H9 (cell line): Measurements from ENCODE around the gene NSMF. TPM values are rescaled to one million over a fixed set of nuclear protein-coding genes. Genes with fewer than 3 reads are reported as not detected.

Experiments used
- DNase-seq: peaks from one replicate; pipeline ENCODE4 v3.0.0-alpha.2; 2017
- H2AFZ ChIP-seq: one replicate; pipeline ENCODE4 v1.6.1; 2013; ENCODE audit warnings: mild to moderate bottlenecking, low read length, control low read depth, moderate library complexity
- H2AK5ac ChIP-seq: 2 replicates; pipeline ENCODE4 v1.6.1; 2013; ENCODE audit warnings: low read length, control low read depth, mixed read lengths; ENCODE audit not compliant: insufficient read length
- H2BK120ac ChIP-seq: one replicate; pipeline ENCODE4 v1.6.1; 2013; ENCODE audit warnings: low read depth, mild to moderate bottlenecking, low read length, control low read depth, inconsistent platforms; ENCODE audit not compliant: poor library complexity, severe bottlenecking
- H2BK12ac ChIP-seq: 2 replicates; pipeline ENCODE4 v1.6.1; 2013; ENCODE audit warnings: low read length, control low read depth, mixed read lengths, low read depth; ENCODE audit not compliant: insufficient read length
- H2BK15ac ChIP-seq: 2 replicates; pipeline ENCODE4 v1.6.1; 2013; ENCODE audit warnings: low read depth, low read length, control low read depth
- H2BK20ac ChIP-seq: one replicate; pipeline ENCODE4 v1.6.1; 2013; ENCODE audit warnings: low read depth, mild to moderate bottlenecking, low read length, control low read depth, inconsistent platforms; ENCODE audit not compliant: poor library complexity, severe bottlenecking
- H2BK5ac ChIP-seq: 2 replicates; pipeline ENCODE4 v1.6.1; 2013; ENCODE audit warnings: low read length, control low read depth, mixed read lengths; ENCODE audit not compliant: insufficient read length
- H3K14ac ChIP-seq: 2 replicates; pipeline ENCODE4 v1.6.1; 2013; ENCODE audit warnings: low read length, control low read depth; ENCODE audit not compliant: insufficient read depth
- H3K18ac ChIP-seq: 2 replicates; pipeline ENCODE4 v1.6.1; 2013; ENCODE audit warnings: low read depth, mild to moderate bottlenecking, mixed read lengths, low read length, control low read depth; ENCODE audit not compliant: insufficient read length
- H3K23ac ChIP-seq: 2 replicates; pipeline ENCODE4 v1.6.1; 2013; ENCODE audit warnings: low read length, control low read depth, mixed read lengths, low read depth; ENCODE audit not compliant: insufficient read length
- H3K23me2 ChIP-seq: 2 replicates; pipeline ENCODE4 v1.6.1; 2013; ENCODE audit warnings: low read depth, mild to moderate bottlenecking, mixed read lengths, low read length, control low read depth; ENCODE audit not compliant: insufficient read length, poor library complexity, severe bottlenecking
- H3K27ac ChIP-seq: 2 replicates; pipeline ENCODE4 v1.5.1; 2013; ENCODE audit warnings: low read length, control low read depth, mixed read lengths, low read depth; ENCODE audit not compliant: insufficient read length
- H3K27me3 ChIP-seq: 2 replicates; pipeline ENCODE4 v1.6.1; 2013; ENCODE audit warnings: low read length, control low read depth, inconsistent platforms; ENCODE audit not compliant: insufficient read depth
- H3K4ac ChIP-seq: 2 replicates; pipeline ENCODE4 v1.6.1; 2013; ENCODE audit warnings: low read depth, mild to moderate bottlenecking, control low read depth, inconsistent platforms, low read length, moderate library complexity
- H3K4me1 ChIP-seq: 2 replicates; pipeline ENCODE4 v1.6.1; 2013; ENCODE audit warnings: low read length, control low read depth, inconsistent platforms; ENCODE audit not compliant: insufficient read depth
- H3K4me2 ChIP-seq: 2 replicates; pipeline ENCODE4 v1.6.1; 2013; ENCODE audit warnings: low read length, control low read depth, mixed read lengths; ENCODE audit not compliant: insufficient read length, insufficient read depth
- H3K56ac ChIP-seq: 2 replicates; pipeline ENCODE4 v1.6.1; 2013; ENCODE audit warnings: low read depth, mild to moderate bottlenecking, mixed read lengths, low read length, control low read depth; ENCODE audit not compliant: insufficient read length
- H3K79me1 ChIP-seq: 2 replicates; pipeline ENCODE4 v1.6.1; 2013; ENCODE audit warnings: low read depth, mild to moderate bottlenecking, moderate library complexity, low read length, control low read depth, inconsistent platforms; ENCODE audit not compliant: insufficient read depth, poor library complexity, severe bottlenecking
- H3K79me2 ChIP-seq: 2 replicates; pipeline ENCODE4 v1.6.1; 2013; ENCODE audit warnings: low read length, control low read depth, inconsistent platforms; ENCODE audit not compliant: insufficient read depth
- H3K9ac ChIP-seq: 2 replicates; pipeline ENCODE4 v1.6.1; 2013; ENCODE audit warnings: low read length, control low read depth, mixed read lengths; ENCODE audit not compliant: insufficient read length; ENCODE audit errors: extremely low read depth
- H3K9me3 ChIP-seq: one replicate; pipeline ENCODE4 v1.6.1; 2013; ENCODE audit warnings: low read depth, low read length, inconsistent platforms; ENCODE audit not compliant: control insufficient read depth
- H3T11ph ChIP-seq: one replicate; pipeline ENCODE4 v1.6.1; 2013; ENCODE audit warnings: mild to moderate bottlenecking, low read length, control low read depth, inconsistent platforms
- H4K20me1 ChIP-seq: one replicate; pipeline ENCODE4 v1.6.1; 2013; ENCODE audit not compliant: control insufficient read depth, insufficient read length, insufficient read depth
- H4K5ac ChIP-seq: 2 replicates; pipeline ENCODE4 v1.6.1; 2013; ENCODE audit warnings: low read depth, mild to moderate bottlenecking, mixed read lengths, low read length, control low read depth; ENCODE audit not compliant: insufficient read length
- H4K8ac ChIP-seq: replicated peaks from 2 replicates; pipeline ENCODE4 v1.6.1; 2013; ENCODE audit warnings: low read length, control low read depth, mixed read lengths, low read depth; ENCODE audit not compliant: insufficient read length
- H4K91ac ChIP-seq: 2 replicates; pipeline ENCODE4 v1.6.1; 2013; ENCODE audit warnings: low read depth, mild to moderate bottlenecking, moderate library complexity, mixed read lengths, low read length, control low read depth; ENCODE audit not compliant: insufficient read length
- H3K27ac Mint-ChIP-seq, 3 experiments: 2 replicates in 2 of 3; 3 replicates in 1 of 3; pipeline ENCODE4 v1.8.0; 2020 to 2021; ENCODE audit warnings: mixed read lengths in 3 of 3, mild to moderate bottlenecking in 1 of 3, moderate library complexity in 1 of 3
- H3K27me3 Mint-ChIP-seq: 2 replicates; pipeline ENCODE4 v1.8.0; 2021; ENCODE audit warnings: low read depth, mild to moderate bottlenecking, moderate library complexity, mixed read lengths
- H3K36me3 Mint-ChIP-seq, 3 experiments: 2 replicates in 2 of 3; 3 replicates in 1 of 3; pipeline ENCODE4 v1.8.0; 2020 to 2021; ENCODE audit warnings: low read depth in 3 of 3, mixed read lengths in 3 of 3; ENCODE audit not compliant: insufficient read depth in 1 of 3
- H3K4me1 Mint-ChIP-seq, 2 experiments: 2 replicates each; pipeline ENCODE4 v1.8.0; 2020; ENCODE audit warnings: mixed read lengths in 2 of 2
- H3K4me3 Mint-ChIP-seq, 2 experiments: 2 replicates in 1 of 2; 3 replicates in 1 of 2; pipeline ENCODE4 v1.8.0; 2020 to 2021; ENCODE audit warnings: mild to moderate bottlenecking in 2 of 2, mixed read lengths in 2 of 2, moderate library complexity in 1 of 2
- H3K9me3 Mint-ChIP-seq, 2 experiments: 2 replicates in 1 of 2; 3 replicates in 1 of 2; pipeline ENCODE4 v1.8.0; 2020; ENCODE audit warnings: mild to moderate bottlenecking in 2 of 2, mixed read lengths in 2 of 2, moderate library complexity in 1 of 2
- WGBS: extraction: QIAGEN DNeasy Blood & Tissue Kit; methylation state at CpG from one replicate; pipeline ENCODE4 v1.1.7; 2013; ENCODE audit warnings: missing lambda C conversion rate, low lambda C conversion rate, mixed read lengths; ENCODE audit not compliant: insufficient read length; ENCODE audit errors: extremely low coverage; 5-methylcytosine and 5-hydroxymethylcytosine counted together
- total RNA-seq: library from RNA; stranded (reverse); gene quantifications from 2 replicates; pipeline ENCODE4 v1.2.1, GENCODE V29; 2021
- TF ChIP-seq, protein P1 (sequence below): fragments of 200-600 bp; sonication (generic); conservative IDR thresholded peaks from 3 replicates; pipeline ENCODE4 v1.8.0; 2021; ENCODE audit warnings: antibody characterized with exemption, mild to moderate bottlenecking

Gene NSMF
- total RNA-seq, 1 experiment from 2014 or later: 46.3 TPM

DNA sequence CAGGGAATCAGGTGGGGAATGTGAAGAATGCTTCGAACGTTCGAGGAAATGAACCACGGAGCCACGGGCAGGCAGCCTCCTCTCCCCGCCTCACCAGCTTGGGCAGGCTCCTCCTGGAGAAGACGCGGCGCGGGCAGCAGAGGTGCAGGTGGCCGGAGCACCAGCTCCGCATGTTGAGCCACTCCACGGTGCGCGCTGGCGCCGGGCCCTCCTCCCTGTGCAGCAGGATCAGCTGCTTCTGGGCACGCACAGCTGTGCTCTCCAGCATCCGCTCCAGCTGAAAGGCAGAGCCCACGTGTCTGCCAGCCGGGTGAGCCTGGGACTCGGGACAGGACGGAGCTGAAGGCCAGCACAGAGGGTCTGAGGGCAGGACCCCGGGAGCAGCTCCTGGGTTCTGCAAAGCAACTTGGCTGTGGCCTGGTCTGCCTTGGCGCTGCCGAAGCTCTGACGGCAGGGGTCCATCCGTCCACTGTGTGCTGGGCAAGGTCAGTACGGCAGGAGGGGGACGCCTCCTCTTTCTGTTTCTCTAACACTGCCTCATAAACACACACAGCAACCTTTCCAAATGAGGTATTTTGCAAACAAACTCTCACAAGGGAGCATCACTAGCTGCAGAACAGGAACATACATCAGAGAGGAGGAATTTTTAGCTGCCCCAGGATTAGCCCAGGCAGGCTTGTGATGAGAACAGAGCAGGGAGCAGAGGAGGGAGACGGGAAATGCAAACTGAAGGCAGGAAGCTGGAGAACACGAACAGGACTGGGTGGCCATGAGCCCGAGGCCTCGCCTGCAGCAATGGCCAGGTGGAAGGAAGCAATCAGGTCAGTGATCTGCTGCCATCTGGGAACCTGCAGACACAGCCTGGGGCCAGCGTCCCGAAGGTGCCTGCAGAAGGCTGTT is 20.1 kb upstream of the NSMF start:
- peaks cover 13% of the 10 kb centered on the region in 2 experiments for H3K9me3 Mint-ChIP-seq
- H3K9me3 ChIP-seq: peaks cover 3% of the 10 kb centered on the region
- no peak overlapping the region for H2BK5ac ChIP-seq
- H3K56ac ChIP-seq: no peak overlapping the region
- WGBS: no CpG with 5 or more reads among the region's 36 CpGs
- no peak overlapping the region for H3K4me2 ChIP-seq
- peaks cover 12% of the 10 kb centered on the region for H3K27me3 Mint-ChIP-seq
- H3K4ac ChIP-seq: no peak overlapping the region
- H4K5ac ChIP-seq: no peak overlapping the region
- H2BK15ac ChIP-seq: no peak overlapping the region
- no peak overlapping the region for H2AK5ac ChIP-seq
- H2BK20ac ChIP-seq: no peak overlapping the region
- no peak overlapping the region for H2BK120ac ChIP-seq
- peaks cover 4 to 5% of the 10 kb centered on the region in 2 experiments; a peak in 3 of 4 replicates for H3K4me1 Mint-ChIP-seq
- no peaks in the 10 kb centered on the region for H3K4me1 ChIP-seq
- H2AFZ ChIP-seq: no peak overlapping the region
- no peak overlapping the region for H3K27ac ChIP-seq
- H3K14ac ChIP-seq: peak overlapping the region; percentile 52; the same call in 1 of the 2 replicates
- H3K9ac ChIP-seq: no peak overlapping the region
- H2BK12ac ChIP-seq: no peak overlapping the region
- H3T11ph ChIP-seq: no peak overlapping the region
- no peaks in the 10 kb centered on the region for H3K23me2 ChIP-seq
- no peak overlapping the region for H3K18ac ChIP-seq
- no peak overlapping the region for H4K8ac ChIP-seq
- peak; percentile 67 for DNase-seq
- H3K79me1 ChIP-seq: no peaks in the 10 kb centered on the region
- TF ChIP-seq, protein P1, sequence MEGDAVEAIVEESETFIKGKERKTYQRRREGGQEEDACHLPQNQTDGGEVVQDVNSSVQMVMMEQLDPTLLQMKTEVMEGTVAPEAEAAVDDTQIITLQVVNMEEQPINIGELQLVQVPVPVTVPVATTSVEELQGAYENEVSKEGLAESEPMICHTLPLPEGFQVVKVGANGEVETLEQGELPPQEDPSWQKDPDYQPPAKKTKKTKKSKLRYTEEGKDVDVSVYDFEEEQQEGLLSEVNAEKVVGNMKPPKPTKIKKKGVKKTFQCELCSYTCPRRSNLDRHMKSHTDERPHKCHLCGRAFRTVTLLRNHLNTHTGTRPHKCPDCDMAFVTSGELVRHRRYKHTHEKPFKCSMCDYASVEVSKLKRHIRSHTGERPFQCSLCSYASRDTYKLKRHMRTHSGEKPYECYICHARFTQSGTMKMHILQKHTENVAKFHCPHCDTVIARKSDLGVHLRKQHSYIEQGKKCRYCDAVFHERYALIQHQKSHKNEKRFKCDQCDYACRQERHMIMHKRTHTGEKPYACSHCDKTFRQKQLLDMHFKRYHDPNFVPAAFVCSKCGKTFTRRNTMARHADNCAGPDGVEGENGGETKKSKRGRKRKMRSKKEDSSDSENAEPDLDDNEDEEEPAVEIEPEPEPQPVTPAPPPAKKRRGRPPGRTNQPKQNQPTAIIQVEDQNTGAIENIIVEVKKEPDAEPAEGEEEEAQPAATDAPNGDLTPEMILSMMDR: no peak
- peaks cover 0 to 10% (median 4%) of the 10 kb centered on the region in 3 experiments; a peak in 4 of 7 replicates for H3K36me3 Mint-ChIP-seq
- H3K23ac ChIP-seq: no peak overlapping the region
- no peaks in the 10 kb centered on the region for H3K79me2 ChIP-seq
- H3K27me3 ChIP-seq: no peaks in the 10 kb centered on the region
- H3K4me3 Mint-ChIP-seq: no peak overlapping the region
- peak overlapping the region in 1 of 3 experiments; percentile 3; a peak in 1 of 7 replicates for H3K27ac Mint-ChIP-seq
- H4K91ac ChIP-seq: no peak overlapping the region
- H4K20me1 ChIP-seq: no peaks in the 10 kb centered on the region
